Testis (tissue), 2 donors: ENCODE data around the gene SIK3.

Experiments
- POLR2A ChIP-seq: fragments of 450-650 bp; IDR thresholded peaks from one replicate; pipeline ENCODE4 v1.6.1; 2017; ENCODE audit warnings: antibody characterized with exemption, mild to moderate bottlenecking, moderate library complexity
- TF ChIP-seq, protein P1 (sequence below), 3 experiments: fragments of 450-650 bp in 2 of 3; fragments of 200-600 bp in 1 of 3; sonication (generic) in 1 of 3; IDR thresholded peaks; one replicate each; pipeline ENCODE4 v1.5.1; 2016 to 2019; ENCODE audit warnings: antibody characterized with exemption in 3 of 3, mild to moderate bottlenecking in 2 of 3, moderate library complexity in 1 of 3

DNA sequence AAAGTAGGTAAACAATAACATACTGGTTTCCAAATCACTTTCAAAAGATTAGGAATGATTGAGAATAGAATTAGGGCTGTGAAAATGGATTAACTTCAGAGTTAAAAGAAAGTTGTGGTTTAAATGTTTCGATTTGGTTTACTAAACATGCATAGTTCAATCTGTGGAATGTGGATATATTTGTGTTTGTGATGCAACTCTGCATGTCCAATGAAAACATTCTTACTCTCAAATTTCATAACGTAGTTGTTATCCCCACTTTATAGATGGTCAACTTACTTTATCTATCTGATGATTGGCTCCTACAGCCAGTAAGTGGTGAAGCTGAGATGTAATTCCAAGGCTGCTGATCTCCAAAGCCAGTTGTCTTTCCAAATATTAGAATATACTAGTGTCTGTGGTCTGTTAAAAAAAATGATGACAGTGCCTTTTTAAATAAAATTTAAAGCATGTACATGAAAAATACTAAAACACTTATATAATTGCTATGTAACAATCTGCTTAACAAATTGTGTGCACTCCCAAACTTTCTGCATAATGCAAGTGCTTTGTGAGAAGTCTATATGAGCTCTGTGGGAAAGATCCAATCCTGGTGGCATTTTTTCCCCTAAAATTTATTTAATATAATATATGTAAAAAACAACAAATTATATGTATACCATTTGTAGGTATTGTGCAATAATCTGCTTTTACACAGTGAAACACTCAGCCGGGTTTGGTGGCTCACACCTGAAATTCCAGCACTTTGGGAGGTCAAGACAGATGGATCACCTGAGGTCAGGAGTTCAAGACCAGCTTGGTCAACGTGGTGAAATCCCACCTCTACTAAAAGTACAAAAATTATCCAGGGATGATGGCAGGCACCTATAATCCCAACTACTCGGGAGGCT is 9.7 kb upstream of the SIK3 start:
- TF ChIP-seq, protein P1, sequence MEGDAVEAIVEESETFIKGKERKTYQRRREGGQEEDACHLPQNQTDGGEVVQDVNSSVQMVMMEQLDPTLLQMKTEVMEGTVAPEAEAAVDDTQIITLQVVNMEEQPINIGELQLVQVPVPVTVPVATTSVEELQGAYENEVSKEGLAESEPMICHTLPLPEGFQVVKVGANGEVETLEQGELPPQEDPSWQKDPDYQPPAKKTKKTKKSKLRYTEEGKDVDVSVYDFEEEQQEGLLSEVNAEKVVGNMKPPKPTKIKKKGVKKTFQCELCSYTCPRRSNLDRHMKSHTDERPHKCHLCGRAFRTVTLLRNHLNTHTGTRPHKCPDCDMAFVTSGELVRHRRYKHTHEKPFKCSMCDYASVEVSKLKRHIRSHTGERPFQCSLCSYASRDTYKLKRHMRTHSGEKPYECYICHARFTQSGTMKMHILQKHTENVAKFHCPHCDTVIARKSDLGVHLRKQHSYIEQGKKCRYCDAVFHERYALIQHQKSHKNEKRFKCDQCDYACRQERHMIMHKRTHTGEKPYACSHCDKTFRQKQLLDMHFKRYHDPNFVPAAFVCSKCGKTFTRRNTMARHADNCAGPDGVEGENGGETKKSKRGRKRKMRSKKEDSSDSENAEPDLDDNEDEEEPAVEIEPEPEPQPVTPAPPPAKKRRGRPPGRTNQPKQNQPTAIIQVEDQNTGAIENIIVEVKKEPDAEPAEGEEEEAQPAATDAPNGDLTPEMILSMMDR (IDR thresholded peaks at IDR 0.05), result no peak
- no peak for TF ChIP-seq POLR2A
